WTC11 (cell line): ENCODE results near the gene FAM32A.

Experiments used
- CREB1 ChIP-seq: sonication (generic); formaldehyde crosslinking; IDR thresholded peaks from 2 replicates; pipeline ENCODE4 v1.8.0; 2023; ENCODE audit warnings: mild to moderate bottlenecking, missing genetic modification reagents
- CTCF ChIP-seq: fragments of 200-600 bp; IDR thresholded peaks from 2 replicates; pipeline ENCODE4 v1.8.0; 2022; ENCODE audit warnings: antibody characterized with exemption
- MAX ChIP-seq: sonication (generic); formaldehyde crosslinking; IDR thresholded peaks from 2 replicates; pipeline ENCODE4 v1.8.0; 2022; ENCODE audit warnings: mild to moderate bottlenecking, missing genetic modification reagents
- NR3C1 ChIP-seq: sonication (generic); formaldehyde crosslinking; conservative IDR thresholded peaks from 2 replicates; pipeline ENCODE4 v1.8.1; 2023; ENCODE audit warnings: low read depth, mild to moderate bottlenecking, missing genetic modification reagents
- SP1 ChIP-seq: sonication (generic); formaldehyde crosslinking; conservative IDR thresholded peaks from 2 replicates; pipeline ENCODE4 v1.8.1; 2022; ENCODE audit warnings: missing genetic modification reagents
- TF ChIP-seq, protein P1 (sequence below): sonication (generic); formaldehyde crosslinking; IDR thresholded peaks from 2 replicates; pipeline ENCODE4 v1.8.1; 2023; ENCODE audit warnings: mild to moderate bottlenecking, missing genetic modification reagents

GRCh38 chr19:16148443-16149229 lies 36.6 kb upstream of the FAM32A start:
- no peak for TF ChIP-seq SP1 (CRISPR knock-in tag)
- TF ChIP-seq, protein P1, sequence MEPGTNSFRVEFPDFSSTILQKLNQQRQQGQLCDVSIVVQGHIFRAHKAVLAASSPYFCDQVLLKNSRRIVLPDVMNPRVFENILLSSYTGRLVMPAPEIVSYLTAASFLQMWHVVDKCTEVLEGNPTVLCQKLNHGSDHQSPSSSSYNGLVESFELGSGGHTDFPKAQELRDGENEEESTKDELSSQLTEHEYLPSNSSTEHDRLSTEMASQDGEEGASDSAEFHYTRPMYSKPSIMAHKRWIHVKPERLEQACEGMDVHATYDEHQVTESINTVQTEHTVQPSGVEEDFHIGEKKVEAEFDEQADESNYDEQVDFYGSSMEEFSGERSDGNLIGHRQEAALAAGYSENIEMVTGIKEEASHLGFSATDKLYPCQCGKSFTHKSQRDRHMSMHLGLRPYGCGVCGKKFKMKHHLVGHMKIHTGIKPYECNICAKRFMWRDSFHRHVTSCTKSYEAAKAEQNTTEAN (CRISPR knock-in tag), result no peak
- no peak for TF ChIP-seq MAX (CRISPR knock-in tag)
- no peak for TF ChIP-seq NR3C1 (CRISPR knock-in tag)
- TF ChIP-seq CTCF, result no peak
- no peak for TF ChIP-seq CREB1 (CRISPR knock-in tag)
